RWPE2 (cell line): Measurements from ENCODE around the gene HLCS.

Source experiments
- ATAC-seq: fragments of 200-7000 bp; cut with Tn5 transposase; 3 replicates; pipeline ENCODE4 v1.9.1; 2021; ENCODE audit warnings: low read depth
- DNase-seq: peaks from one replicate; pipeline ENCODE4 v3.0.0-alpha.2; 2020; ENCODE audit warnings: low spot score
- H3K27ac ChIP-seq: fragments of 450-650 bp; 2 replicates; pipeline ENCODE4 v1.5.1; 2017; ENCODE audit warnings: mild to moderate bottlenecking; ENCODE audit not compliant: poor library complexity, severe bottlenecking
- H3K27me3 ChIP-seq: fragments of 250-450 bp; sonication (Bioruptor Pico); 2 replicates; pipeline ENCODE4 v1.5.1; 2021; ENCODE audit warnings: mild to moderate bottlenecking, moderate library complexity; ENCODE audit not compliant: insufficient read depth, poor library complexity, severe bottlenecking
- H3K36me3 ChIP-seq: fragments of 250-450 bp; sonication (Bioruptor Pico); 2 replicates; pipeline ENCODE4 v1.5.1; 2020; ENCODE audit warnings: low read depth, mild to moderate bottlenecking, moderate library complexity
- H3K4me1 ChIP-seq: fragments of 250-450 bp; sonication (Bioruptor Pico); 2 replicates; pipeline ENCODE4 v1.5.1; 2021; ENCODE audit warnings: mild to moderate bottlenecking, moderate library complexity; ENCODE audit not compliant: insufficient read depth, poor library complexity, severe bottlenecking
- H3K4me3 ChIP-seq: fragments of 250-450 bp; sonication (Bioruptor Pico); 2 replicates; pipeline ENCODE4 v1.5.1; 2021; ENCODE audit warnings: mild to moderate bottlenecking, moderate library complexity; ENCODE audit not compliant: severe bottlenecking
- H3K9me3 ChIP-seq: fragments of 250-450 bp; sonication (Bioruptor Pico); 2 replicates; pipeline ENCODE4 v1.5.1; 2021; ENCODE audit warnings: mild to moderate bottlenecking, moderate library complexity; ENCODE audit not compliant: severe bottlenecking
- CTCF ChIP-seq: fragments of 450-650 bp; IDR thresholded peaks from one replicate; pipeline ENCODE4 v1.5.1; 2017; ENCODE audit warnings: mild to moderate bottlenecking, moderate library complexity; ENCODE audit not compliant: poor library complexity, severe bottlenecking

The HLCS gene

GRCh38 chr21:36702622-36702968 lies 263.9 kb downstream of the HLCS start:
- ATAC-seq: no peak
- peak overlapping the region; percentile 93 for H3K4me3 ChIP-seq

DNA sequence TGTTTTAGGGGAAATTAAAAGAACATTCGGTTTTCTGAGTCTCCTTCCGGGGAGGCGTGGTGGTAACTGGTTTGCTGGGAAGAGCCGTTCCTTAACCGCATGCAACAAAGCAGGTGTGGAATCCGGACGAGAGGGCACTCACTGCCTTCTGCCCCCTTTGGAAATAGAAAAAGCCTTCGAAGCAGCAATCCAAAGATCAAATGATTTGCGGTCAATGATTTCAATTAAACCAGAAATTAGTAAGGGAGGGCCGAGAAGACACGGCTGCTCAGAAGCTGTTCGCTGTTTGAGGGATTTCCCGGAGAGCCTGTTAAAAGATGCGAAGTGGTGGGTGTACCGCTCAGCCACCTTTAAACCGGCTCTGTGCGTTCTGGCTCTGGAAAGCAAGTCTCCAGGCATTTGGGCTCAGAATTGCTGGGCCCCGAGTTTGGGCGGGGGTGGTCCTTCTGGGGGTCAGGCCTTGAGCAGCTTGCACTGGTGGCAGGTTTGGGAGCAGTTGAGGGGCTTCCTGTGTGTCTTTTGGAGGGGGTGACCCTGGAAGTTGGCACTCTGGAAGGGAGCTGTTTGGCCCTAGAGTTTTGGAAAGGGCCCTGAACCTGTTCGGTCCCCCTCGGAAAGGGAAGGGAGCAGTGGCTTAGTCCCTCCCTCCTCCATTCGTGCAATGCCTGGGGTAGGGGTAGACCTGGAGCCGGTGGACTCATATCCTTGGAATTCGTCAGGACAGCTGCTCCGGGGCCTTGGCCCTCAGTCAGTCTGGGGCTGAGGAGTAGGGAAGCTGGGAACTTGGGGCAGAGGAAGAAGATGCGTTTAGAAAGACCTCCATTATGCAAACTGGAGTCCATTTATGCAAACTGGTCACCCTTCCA lies 264.5 kb downstream of the HLCS start:
- Histone ChIP-seq H3K4me3 (peak overlapping the region; percentile 93), H3K9me3 (no peaks in the 10 kb centered on the region), H3K27me3 (no peaks in the 10 kb centered on the region), H3K27ac (peak overlapping the region; percentile 82), H3K36me3 (no peaks in the 10 kb centered on the region), H3K4me1 (peaks cover 5% of the 10 kb centered on the region)
- no peak for TF ChIP-seq CTCF
- ATAC-seq: peak; percentile 57
- peak; percentile 79 for DNase-seq

More at GRCh38 chr21:36702622-36702968, 263.9 kb downstream of the HLCS start:
- no peak for DNase-seq
- no peaks in the 10 kb centered on the region for H3K36me3 ChIP-seq
- peak overlapping the region; percentile 82 for H3K27ac ChIP-seq
- H3K27me3 ChIP-seq: no peaks in the 10 kb centered on the region
- H3K9me3 ChIP-seq: no peaks in the 10 kb centered on the region
- no peak for TF ChIP-seq CTCF
- H3K4me1 ChIP-seq: peaks cover 5% of the 10 kb centered on the region

DNA sequence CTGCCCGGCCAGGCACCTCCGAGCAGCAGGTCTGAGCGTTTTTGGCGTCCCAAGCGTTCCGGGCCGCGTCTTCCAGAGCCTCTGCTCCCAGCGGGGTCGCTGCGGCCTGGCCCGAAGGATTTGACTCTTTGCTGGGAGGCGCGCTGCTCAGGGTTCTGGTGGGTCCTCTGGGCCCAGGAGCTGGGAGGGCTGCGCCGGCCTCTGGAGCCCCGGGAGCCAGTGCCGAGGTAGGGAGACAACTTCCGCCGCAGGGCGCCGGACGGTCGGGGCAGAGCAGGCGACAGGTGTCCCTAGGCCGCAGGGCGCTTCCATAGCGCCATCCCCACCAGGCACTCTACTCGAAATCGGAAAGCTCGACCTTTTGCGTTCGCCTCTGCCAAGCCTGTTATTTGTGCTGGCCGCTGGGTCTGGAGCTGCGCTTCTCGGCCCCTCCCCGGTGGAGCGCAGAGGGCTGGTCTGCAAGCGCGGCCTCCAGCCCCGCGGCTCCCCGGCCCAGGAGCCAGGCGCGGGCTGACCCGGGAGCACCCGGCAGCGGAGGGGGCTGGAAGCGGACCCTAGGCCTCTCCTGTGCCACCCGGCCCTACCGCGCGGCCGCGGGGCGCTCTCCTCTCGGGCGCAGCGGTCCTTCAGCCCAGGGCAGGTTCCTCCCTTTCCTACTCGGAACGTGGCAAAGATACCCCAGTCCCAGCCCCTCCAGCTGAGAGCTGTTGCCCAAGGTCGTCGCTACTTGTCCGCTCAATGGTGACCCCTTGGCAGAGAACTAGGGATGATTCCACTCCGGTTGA lies 265.3 kb downstream of the HLCS start:
- TF ChIP-seq CTCF: no peak
- DNase-seq (no peak), ATAC-seq (no peak)
- Histone ChIP-seq H3K36me3 (no peaks in the 10 kb centered on the region), H3K9me3 (no peaks in the 10 kb centered on the region), H3K27me3 (no peaks in the 10 kb centered on the region), H3K27ac (peak overlapping the region; percentile 82), H3K4me1 (peaks cover under 1% of the 10 kb centered on the region), H3K4me3 (peak overlapping the region; percentile 93)
